Fibroblast of skin of back (primary cell): ENCODE results near the gene OR51F2. TPM values are rescaled to one million over a fixed set of nuclear protein-coding genes. Genes with fewer than 3 reads are reported as not detected.
"Not testable (repeated sequence)": the region's sequence is repeated elsewhere in the genome, so short reads cannot be mapped to it uniquely, and the experiment has no call there.

Experiments
- DNase-seq: peaks from one replicate; pipeline ENCODE4 v3.0.0-alpha.2; 2013
- polyA plus RNA-seq, 2 experiments: library from polyadenylated mRNA; unstranded; fragments of 120-200 nt; gene quantifications; one replicate each; pipeline ENCODE4 v1.2.1, GENCODE V29; 2013; ENCODE audit not compliant: insufficient read length in 2 of 2

Gene OR51F2, protein sequence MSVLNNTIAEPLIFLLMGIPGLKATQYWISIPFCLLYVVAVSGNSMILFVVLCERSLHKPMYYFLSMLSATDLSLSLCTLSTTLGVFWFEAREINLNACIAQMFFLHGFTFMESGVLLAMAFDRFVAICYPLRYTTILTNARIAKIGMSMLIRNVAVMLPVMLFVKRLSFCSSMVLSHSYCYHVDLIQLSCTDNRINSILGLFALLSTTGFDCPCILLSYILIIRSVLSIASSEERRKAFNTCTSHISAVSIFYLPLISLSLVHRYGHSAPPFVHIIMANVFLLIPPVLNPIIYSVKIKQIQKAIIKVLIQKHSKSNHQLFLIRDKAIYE
- not detected for polyA plus RNA-seq (2013, experiment 1 of 2; ENCODE audit: insufficient read length)
- polyA plus RNA-seq (2013, experiment 2 of 2; ENCODE audit: insufficient read length) = not detected

GRCh38 chr11:4821021-4821420, at the start of gene OR51F2:
TSS of gene OR51F2 (plus strand) at chr11:4821321. CDS start at chr11:4821422, 101 bp downstream.
- DNase-seq = no peak

DNA sequence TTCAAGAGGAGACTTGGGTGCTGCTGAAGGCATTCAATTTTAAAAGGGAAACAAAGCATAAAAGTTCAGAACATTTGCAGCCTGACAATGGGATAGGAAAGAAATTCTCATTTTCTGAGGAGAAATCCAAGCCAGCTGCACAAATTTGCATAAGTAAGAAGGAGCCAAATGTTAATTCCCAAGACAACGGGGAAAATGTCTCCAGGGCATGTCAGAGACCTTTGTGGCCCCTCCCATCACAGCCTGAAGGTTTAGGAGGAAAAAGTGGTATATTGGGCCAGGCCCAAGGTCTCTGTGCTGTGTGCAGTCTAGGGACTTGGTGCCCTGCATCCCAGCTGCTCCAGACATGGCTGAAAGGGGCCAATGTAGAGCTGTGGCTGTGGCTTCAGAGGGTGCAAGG, 38.7 kb upstream of the OR51F2 start:
- no peak for DNase-seq

DNA sequence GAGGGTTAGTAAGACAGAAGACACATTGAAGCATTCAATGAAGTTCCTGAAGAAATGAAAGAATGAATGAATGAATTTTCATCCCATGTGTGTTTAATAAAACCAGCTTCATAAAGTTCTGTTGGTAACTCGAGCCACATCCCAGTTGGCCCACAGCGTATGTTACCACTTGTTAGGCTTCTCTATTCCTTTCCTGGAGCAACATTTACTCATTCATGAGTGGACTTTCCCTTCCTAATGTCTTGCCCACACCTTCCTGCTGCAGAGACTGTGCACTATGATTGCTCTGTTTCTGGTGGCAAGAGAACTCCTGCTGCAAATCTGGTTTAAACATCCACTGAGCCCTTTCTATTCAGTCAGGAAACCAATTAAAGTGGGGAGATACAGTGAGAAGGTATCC, 23.9 kb upstream of the OR51F2 start:
- DNase-seq = no peak

DNA sequence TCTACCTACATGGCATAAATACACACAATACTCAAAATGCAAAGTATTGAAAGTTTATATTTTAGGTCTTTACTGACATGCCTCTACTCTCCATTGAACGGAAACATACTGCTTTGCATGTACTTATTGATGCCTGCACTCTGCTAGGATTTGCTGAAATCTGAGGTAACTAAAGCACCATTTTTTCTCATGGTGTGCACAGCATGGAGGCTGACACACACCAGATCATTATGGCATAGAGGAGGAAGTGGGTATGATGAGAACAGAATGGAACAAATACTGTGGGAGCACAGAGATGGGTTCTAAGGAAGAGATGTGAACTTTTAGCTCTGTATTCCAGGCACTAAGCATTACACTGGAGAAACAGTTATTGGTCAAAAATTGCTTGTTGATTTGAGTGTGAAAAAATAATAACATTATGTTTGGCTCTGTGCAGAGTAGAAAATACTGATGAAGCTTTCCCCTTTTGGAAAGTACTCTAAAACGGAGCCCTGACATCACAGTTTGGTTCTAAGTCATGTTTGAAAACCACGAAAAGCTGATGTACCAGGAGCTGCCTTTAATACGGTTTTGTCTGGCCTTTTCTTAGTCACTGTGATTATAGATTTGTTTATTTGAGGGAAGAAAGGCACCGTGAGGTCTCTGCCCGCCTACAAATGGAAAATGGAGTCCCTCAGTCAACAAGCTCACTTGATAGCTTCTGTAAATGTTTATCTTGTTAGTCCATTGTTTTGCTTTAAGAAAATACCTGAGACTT, 22.5 kb upstream of the OR51F2 start:
- DNase-seq = no peak

DNA sequence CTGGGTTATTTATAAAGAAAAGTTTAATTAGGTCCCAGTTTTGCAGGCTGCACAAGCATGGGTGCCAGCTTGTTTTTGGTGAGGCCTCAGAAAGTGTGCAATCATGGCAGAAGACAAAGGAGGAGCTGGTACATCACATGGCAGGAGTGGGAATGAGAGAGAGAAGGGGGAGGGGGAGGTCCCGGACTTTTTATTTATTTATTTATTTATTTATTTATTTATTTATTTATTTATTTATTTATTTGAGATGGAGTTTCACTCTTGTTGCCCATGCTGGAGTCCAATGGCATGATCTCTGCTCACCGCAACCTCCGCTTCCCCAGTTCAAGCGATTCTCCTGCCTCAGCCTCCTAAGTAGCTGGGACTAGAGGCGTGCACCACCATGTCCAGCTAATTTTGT, 19.8 kb upstream of the OR51F2 start:
- not testable (repeated sequence) for DNase-seq

- no peak for DNase-seq
These were observed 16.8 kb upstream of the OR51F2 start, which contains the start of gene OR52R1 for GRCh38 chr11:4804280-4804679. TSS of gene OR52R1 (minus strand) at chr11:4804380. CDS start at chr11:4804380, 0 bp downstream.

DNA sequence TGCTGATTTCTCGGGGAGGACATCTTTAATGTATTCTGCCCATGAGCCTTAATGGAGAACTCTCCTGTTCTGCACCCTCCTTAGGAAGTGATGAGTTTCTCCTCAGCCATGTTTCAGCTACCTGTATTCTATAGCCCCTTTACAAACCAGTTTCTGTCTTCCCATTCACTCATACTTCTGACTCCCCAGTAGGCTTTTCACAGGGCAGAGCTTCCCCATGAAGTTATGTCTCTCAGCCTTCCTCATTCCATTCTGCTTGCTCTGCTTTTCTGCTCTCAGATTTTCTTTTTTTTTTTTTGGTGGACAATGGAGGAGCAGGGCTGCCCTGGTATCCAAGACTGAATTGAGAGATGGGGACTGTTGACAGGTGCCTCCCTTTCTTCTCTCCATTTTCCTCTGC, 12.6 kb upstream of the OR51F2 start:
- no peak for DNase-seq

- DNase-seq = no peak
These were observed 11.9 kb upstream of the OR51F2 start for GRCh38 chr11:4809246-4809645.

DNA sequence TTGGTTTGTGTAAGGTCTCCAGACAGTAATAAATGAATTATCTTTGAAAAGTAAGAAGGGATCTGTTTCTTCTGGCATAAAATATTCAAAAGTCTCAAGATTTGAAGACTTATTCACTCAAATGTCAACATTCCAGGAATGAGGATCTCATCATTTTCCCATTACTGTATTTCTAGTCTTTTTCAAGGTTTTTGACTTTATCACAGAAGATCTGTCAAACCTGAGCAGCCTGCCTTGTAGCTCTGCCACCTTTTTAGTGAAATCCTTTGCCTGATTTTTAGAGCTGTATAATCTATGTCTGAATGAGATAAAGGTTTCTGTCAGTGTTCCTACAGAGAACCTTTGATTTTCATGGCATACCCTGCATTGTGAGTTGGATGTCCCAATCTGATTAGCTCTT, 4.0 kb downstream of the OR51F2 start:
- DNase-seq = no peak

DNA sequence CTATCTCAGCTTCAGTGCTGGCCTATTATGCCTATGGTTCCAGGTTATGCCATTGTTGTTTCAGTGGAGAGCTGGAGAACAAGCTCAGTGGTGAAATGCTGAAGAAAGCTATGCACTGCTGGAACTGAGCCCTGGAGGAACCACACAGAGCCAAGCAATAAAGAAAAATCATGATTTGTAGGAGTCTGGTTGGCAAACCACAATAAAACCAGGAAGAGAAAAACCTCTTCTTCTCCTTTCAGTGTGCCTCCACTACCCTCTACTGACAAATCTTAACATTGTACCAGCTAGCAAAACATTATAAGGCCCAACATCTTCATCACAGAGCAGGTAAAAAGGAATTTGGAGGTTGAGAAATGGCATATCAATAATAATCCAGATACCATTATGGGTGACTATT, 5.3 kb downstream of the OR51F2 start:
- peak; percentile 31 for DNase-seq

DNA sequence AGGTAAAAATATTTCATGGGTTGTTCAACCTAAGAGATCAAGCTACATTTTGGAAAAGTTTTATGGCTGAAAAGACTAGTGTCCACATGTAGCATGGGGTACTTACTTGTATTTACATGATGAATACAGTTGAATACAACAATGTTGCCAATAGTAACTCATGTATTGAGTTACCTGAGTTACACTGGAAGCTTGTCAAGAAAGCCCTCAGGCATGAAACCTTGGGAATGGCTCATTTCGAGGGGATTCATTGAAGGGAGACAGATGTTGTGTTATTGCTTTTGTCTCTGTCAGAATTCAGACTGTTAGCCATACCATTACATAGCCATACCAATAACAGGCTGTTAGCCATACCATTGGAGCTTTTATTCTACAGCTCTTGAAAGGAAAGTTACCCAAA, 9.2 kb downstream of the OR51F2 start:
- DNase-seq = no peak

GRCh38 chr11:4830909-4831308, 9.8 kb downstream of the OR51F2 start:
- no peak for DNase-seq

DNA sequence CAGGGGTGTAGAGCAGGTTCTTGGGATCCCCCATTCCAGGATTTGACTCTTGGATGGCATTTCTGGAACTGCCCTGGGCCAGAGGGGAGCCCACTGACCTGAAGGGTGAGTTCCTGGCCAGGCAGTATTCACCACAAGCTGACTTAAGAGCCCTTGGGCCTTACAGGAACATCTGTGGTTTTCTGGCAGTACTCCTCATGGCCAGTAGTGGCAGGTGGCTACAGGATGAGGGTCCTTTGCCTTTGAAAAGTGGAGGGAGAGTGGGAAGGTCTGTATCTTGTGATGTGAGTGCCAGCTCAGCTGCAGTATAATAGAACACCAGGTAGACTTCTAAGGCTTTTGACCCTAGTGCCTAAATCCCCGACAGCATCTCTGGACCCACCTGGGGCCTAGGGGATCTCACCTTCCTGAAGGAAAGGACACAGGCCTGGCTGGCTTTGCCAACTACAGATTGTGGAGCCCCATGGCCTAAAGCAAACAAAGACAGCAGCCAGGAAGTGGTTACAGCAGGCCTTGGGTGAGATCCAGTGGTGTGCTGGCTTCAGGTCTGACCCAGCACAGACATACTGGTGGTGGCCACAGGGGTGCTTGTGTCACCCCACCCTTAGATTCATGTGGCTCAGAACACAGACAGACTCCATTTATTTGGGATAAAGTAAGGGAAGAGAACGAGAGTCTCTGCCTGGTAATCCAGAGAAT, 18.9 kb downstream of the OR51F2 start:
- no peak for DNase-seq

GRCh38 chr11:4848908-4849532, 27.9 kb downstream of the OR51F2 start, which contains the start of gene OR51S1:
TSS of gene OR51S1 (minus strand) at chr11:4849208. CDS start at chr11:4849208, 0 bp downstream.
- no peak for DNase-seq

GRCh38 chr11:4851033-4851432, 29.9 kb downstream of the OR51F2 start:
- no peak for DNase-seq

DNA sequence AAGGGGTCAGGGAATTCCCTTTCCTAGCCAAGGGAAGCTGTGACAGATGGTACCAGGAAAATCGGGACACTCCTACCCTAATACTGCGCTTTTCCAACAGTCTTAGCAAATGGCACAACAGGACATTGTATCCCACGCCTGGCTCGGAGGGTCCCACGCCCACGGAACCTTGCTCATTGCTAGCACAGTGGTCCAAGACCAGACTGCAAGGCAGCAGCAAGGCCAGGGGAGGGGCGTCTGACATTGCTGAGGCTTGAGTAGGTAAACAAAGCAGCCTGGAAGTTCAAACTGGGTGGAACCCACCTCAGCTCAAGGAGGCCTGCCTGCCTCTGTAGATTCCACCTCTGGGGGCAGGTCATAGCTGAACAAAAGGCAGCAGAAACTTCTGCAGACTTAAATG, 33.2 kb downstream of the OR51F2 start:
- DNase-seq = not testable (repeated sequence)

- no peak for DNase-seq
These were observed 41.5 kb downstream of the OR51F2 start for GRCh38 chr11:4862447-4863236.

- no peak for DNase-seq
These were observed 42.8 kb downstream of the OR51F2 start for GRCh38 chr11:4863876-4864275.

DNA sequence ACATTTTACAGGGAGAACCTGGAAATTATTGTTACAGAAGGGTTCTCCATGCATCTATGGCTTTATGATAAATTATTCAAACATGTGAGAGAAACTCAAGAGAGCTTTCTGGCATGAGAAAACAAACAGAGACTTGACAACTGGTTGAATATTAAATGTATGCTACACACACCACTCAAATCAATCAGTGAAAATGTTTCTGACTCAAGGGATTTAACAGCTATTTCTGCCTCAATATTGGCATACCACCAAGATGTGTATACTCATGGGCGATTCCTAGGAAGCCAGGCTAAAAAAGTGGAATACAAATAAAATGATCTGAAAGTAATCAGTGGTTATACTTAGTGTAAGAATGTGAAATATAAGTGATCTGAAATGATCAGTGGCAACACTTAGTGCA, 44.7 kb downstream of the OR51F2 start:
- no peak for DNase-seq
